Hematopoietic multipotent progenitor cell treated with erythropoietin and hydrocortisone succinate and interleukin-3 and kit ligand, for 17 days (in vitro differentiated cells): Measurements from ENCODE around the gene LAMA2.

Source experiments
- DNase-seq: peaks from one replicate; pipeline ENCODE4 v3.0.0-alpha.2; 2015; ENCODE audit warnings: low spot score

The LAMA2 gene

DNA sequence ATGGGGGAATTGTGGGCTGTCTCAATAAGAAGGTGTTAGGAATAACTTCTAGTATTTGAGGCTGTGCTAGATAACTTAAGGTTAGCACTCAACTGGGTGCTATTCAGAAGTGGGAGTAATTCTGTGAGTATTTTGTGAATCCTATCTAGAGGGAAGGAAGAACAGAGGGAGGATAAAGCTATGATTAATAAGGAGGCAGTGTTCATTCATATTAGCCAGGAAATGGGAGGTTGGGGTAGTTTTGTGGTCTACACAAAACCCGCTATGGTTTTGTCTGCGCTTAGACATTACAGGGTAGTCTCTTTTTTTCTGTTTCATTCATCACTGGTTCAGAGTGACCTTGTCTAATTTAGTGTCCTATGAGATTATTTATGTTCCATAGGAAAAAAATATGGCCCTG lies 486.0 kb downstream of the LAMA2 start:
- no peak for DNase-seq

DNA sequence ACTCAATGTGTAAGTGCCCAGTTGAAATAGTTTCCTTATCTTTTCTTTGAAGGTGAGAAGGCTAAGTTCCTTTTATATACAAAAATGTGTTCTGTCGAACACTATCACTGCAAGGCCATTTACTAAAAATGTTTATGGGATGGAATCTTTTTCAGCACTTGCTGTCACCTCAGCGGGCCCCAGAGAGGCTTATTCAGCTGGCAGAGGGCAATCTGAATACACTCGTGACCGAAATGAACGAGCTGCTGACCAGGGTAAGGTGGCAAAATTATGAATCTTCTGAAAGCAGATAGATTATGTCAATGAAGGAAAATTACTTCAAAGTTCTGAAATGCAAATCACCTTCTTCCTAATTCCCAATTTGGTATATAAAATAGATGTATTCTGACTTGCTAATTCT lies 486.8 kb downstream of the LAMA2 start:
- DNase-seq = no peak

DNA sequence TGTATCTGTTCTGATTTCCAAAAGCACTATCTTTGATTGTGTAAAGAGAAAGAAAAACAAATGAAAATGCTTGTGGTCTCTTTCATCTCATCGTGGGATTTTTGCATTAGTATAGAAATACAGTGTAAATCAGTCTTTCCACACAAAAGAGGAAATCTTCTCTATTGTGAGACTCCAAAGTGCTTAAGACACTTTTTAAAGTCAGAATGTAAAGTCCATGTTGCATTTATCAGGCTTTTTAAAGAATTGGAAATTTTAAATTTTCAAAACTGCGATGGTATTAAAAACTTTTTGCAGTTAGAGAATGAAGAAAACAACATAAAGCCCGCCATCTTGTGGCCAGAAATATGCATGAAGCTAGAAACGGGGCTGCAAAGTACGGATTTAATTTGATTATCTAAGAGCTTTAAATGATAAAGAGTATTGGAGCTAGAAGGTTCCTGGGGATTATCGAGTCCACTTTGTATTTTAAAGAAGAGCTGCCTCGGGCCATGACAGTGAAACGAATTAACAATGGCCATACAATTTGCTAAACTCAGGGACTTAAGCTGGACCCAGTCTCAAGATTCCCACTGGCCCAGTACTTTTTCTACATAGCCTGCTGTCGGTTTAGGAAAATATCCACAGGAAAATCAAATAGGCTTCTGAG lies 487.5 kb downstream of the LAMA2 start:
- no peak for DNase-seq

DNA sequence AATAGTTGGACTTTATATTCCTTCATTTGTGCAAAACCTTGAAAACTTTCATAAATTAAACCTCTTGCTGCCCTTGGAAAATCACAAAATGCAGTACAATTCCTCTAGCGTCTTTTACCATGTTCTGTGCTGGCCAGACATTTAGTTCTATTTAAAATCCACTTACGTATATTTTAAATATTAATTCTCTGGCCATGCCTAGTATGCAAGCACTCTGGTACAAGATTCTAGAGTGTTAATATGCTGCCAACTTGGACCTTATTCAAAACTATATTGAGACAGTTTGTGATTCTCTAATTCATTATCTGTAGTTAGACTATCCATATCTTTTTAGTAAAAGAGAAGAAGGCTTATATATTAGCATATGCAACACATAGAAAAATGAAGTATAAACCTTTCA lies 498.9 kb downstream of the LAMA2 start:
- DNase-seq = no peak

DNA sequence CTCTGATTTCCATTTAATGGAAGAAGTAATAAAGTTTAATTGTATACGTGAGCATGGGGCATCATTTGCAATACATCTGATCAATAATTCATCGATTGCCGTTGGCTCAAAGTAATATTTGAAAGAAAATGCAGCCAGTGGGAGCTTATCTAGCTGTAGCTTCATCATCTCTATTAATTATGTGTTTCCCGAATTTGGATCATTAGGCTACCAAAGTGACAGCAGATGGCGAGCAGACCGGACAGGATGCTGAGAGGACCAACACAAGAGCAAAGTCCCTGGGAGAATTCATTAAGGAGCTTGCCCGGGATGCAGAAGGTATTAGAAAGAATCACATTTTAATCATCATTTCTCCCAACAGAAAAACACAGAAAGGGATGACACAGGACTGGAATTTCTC lies 500.0 kb downstream of the LAMA2 start:
- no peak for DNase-seq

- DNase-seq = no peak
These were observed 502.2 kb downstream of the LAMA2 start for GRCh38 chr6:129385117-129385516.

DNA sequence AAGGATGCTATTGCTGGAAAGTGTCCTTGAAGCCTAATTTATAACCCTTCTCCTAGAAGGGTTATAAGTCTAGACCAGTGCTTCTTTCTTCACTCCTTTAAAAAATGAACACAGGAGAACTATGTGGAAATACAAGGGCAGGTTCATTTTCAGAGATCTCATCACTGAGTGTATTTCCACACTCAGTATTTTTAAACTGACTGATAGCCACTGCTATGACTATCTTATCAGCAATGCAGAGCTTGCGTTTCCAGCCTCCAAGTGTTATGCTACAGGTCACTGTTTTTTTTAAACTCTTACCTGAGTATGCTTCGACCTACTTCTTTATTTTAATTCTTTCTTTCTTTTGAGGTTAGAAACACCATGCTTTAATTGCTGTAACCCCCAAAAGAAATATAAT lies 508.0 kb downstream of the LAMA2 start:
- no peak for DNase-seq

- no peak for DNase-seq
These were observed 510.7 kb downstream of the LAMA2 start for GRCh38 chr6:129393654-129394053.

- no peak for DNase-seq
These were observed 515.8 kb downstream of the LAMA2 start for GRCh38 chr6:129398764-129399163.

DNA sequence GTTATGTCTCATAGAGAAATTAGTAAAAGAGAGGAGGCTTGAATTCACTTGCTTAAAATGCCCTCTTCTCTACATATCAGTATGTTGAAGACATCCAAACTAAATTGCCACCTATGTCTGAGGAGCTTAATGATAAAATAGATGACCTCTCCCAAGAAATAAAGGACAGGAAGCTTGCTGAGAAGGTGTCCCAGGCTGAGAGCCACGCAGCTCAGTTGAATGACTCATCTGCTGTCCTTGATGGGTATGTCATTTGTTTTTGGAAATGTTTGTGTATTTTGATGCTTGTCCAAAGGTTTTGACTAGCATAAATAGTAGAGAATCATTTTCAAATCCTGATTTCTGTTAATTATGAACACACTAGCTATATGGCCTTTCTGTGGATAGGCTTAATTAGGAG lies 519.3 kb downstream of the LAMA2 start:
- DNase-seq = no peak

DNA sequence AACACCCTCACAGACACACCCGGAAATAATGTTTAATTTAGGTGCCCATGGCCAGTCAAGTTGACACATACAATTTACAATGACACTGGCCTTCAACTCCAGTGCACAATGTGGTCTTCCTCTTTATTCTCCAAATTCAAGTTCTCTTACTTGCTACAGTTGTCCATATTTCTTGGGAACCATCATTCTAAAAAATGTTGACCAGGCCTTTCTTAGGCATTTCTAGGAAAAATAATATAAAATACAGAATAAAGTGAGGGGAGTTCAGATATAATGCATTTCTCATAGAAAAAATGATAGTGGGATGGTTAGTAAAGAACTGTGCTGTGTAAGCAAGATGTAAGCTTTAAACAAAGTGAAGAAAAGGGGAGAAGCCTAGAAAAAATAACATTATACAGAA lies 528.2 kb downstream of the LAMA2 start:
- no peak for DNase-seq

- DNase-seq = no peak
These were observed 533.5 kb downstream of the LAMA2 start for GRCh38 chr6:129416337-129416990.

DNA sequence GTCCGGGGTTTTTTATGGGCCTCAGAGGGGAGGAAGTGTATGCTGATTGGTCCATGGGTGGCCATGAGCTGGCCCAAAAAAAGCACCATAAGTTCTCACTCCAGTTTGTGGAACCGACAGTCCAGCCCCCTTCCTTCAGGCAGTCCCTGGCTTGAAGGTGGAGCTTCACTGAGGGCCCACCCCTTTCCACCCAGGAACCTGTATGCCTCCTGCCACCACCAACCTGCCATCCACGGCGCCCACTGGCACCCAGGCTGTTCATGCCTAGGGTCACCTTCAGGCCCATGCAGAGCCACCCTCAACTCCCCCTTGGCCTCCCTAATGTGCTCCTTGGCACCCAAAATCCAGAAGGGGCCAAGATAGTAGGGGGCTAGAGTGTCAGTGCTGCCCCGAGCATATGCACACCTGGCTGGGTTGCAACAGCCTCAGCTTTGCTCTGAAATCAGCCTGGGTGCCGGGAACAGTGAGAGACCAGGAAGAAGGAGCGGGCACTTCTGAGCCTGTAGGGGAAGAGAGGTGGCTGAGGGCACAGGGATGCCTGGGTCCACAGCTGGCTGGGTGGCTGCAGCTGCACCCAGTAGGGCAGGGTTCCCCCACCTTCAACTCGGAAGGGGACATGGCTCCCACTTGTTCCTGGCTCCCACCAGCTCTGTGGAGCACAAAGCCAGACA lies 534.6 kb downstream of the LAMA2 start:
- DNase-seq = no peak

- DNase-seq = no peak
These were observed 536.4 kb downstream of the LAMA2 start for GRCh38 chr6:129419324-129419723.

GRCh38 chr6:129426343-129426742 lies 543.4 kb downstream of the LAMA2 start:
- no peak for DNase-seq

GRCh38 chr6:129429956-129430355 lies 547.0 kb downstream of the LAMA2 start:
- no peak for DNase-seq

GRCh38 chr6:129432738-129433137 lies 549.8 kb downstream of the LAMA2 start:
- no peak for DNase-seq

DNA sequence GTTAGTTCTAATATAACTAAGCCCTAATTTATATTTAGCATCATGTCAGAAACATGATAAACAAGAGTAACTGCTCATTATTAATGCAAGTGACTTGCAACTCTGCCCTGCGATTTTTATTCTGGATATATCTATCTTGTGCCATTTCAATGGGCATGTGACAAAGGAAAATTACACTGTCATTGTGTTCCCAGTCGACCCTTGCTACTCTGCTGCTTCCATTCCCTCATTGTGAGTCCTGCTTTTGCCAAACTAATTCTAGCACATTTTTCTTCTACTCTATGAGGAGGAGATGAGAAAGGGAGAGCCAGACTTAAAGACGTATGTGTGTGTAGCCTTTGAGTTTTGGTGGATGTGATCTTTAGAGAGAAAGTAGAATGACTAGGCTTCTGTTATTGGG lies 551.2 kb downstream of the LAMA2 start:
- DNase-seq = no peak

DNA sequence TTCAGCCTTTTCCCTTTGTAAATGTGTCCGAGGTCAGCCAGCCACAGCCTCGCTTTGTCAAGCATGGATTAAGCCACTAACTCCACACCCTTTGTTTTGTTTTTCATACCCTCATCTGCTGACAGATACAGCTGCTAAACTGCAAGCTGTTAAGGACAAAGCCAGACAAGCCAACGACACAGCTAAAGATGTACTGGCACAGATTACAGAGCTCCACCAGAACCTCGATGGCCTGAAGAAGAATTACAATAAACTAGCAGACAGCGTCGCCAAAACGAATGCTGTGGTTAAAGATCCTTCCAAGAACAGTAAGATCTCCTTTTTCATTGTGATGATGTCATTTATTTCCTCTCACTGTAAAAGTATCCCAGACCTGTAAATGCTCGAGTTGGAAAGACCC lies 557.8 kb downstream of the LAMA2 start:
- DNase-seq = no peak

DNA sequence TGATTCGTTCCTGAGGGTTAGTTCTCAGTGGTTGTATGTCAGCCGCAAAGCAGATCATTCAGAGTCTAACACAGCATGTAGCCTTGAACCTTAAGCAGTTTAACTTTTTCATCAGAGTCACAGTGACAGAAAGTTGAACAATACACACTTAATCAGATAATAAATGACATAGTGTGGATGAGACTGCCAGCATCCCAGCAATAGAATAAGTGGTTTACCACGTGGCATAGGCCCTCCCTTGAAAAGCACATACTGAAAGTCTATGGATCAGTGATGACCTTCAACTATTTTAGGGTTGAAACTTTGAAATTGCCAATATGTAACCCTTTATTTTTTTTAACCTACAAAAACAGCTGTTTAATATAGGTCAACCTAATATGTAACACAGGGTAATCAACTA lies 561.7 kb downstream of the LAMA2 start:
- DNase-seq = no peak

GRCh38 chr6:129446272-129447197 lies 563.6 kb downstream of the LAMA2 start:
- no peak for DNase-seq

GRCh38 chr6:129447198-129447565 lies 564.2 kb downstream of the LAMA2 start:
- no peak for DNase-seq

GRCh38 chr6:129448965-129449364 lies 566.0 kb downstream of the LAMA2 start:
- no peak for DNase-seq
